KMS-11 (cell line): ENCODE measurements around the gene ZBTB7B.
"Not testable (repeated sequence)": the region's sequence is repeated elsewhere in the genome, so short reads cannot be mapped to it uniquely, and the experiment has no call there.

Experiments used
- H2AFZ ChIP-seq: fragments of 200-600 bp; sonication (generic); 2 replicates; pipeline ENCODE4 v1.6.1; 2016; ENCODE audit warnings: antibody characterized with exemption, mixed run types, low read depth
- H3K27ac ChIP-seq: fragments of 200-600 bp; sonication (generic); 2 replicates; pipeline ENCODE4 v1.6.1; 2016; ENCODE audit warnings: mild to moderate bottlenecking, mixed run types
- H3K27me3 ChIP-seq: fragments of 200-600 bp; sonication (generic); 2 replicates; pipeline ENCODE4 v1.6.1; 2017; ENCODE audit warnings: mild to moderate bottlenecking, low read depth, mixed run types, moderate library complexity; ENCODE audit not compliant: insufficient read depth
- H3K36me3 ChIP-seq: fragments of 200-600 bp; sonication (generic); 2 replicates; pipeline ENCODE4 v1.6.1; 2017; ENCODE audit warnings: mild to moderate bottlenecking, mixed run types; ENCODE audit not compliant: insufficient read depth
- H3K4me1 ChIP-seq: fragments of 200-600 bp; sonication (generic); 2 replicates; pipeline ENCODE4 v1.6.1; 2016; ENCODE audit warnings: mild to moderate bottlenecking, low read depth, mixed run types; ENCODE audit not compliant: poor library complexity, severe bottlenecking
- H3K4me2 ChIP-seq: fragments of 200-600 bp; sonication (generic); 2 replicates; pipeline ENCODE4 v1.7.0; 2016; ENCODE audit warnings: mild to moderate bottlenecking, mixed run types
- H3K4me3 ChIP-seq: fragments of 200-600 bp; sonication (generic); IDR thresholded peaks from 2 replicates; pipeline ENCODE4 v1.6.1; 2017; ENCODE audit warnings: low read depth, low read length, mixed read lengths; ENCODE audit not compliant: insufficient read depth
- H3K79me2 ChIP-seq: fragments of 200-600 bp; sonication (generic); 2 replicates; pipeline ENCODE4 v1.6.1; 2016; ENCODE audit warnings: low read depth, mixed run types; ENCODE audit not compliant: insufficient read depth
- H3K9ac ChIP-seq: fragments of 200-600 bp; sonication (generic); 2 replicates; pipeline ENCODE4 v1.6.1; 2016; ENCODE audit warnings: mild to moderate bottlenecking, mixed run types
- H4K20me1 ChIP-seq: fragments of 200-600 bp; sonication (generic); 2 replicates; pipeline ENCODE4 v1.6.1; 2016; ENCODE audit warnings: mild to moderate bottlenecking, mixed run types; ENCODE audit not compliant: insufficient read depth
- TF ChIP-seq, protein P1 (sequence below): fragments of 200-600 bp; sonication (generic); conservative IDR thresholded peaks from 2 replicates; pipeline ENCODE4 v1.6.1; 2017; ENCODE audit warnings: low read depth, mild to moderate bottlenecking, antibody characterized with exemption, low read length, moderate library complexity, mixed read lengths

Gene ZBTB7B

DNA sequence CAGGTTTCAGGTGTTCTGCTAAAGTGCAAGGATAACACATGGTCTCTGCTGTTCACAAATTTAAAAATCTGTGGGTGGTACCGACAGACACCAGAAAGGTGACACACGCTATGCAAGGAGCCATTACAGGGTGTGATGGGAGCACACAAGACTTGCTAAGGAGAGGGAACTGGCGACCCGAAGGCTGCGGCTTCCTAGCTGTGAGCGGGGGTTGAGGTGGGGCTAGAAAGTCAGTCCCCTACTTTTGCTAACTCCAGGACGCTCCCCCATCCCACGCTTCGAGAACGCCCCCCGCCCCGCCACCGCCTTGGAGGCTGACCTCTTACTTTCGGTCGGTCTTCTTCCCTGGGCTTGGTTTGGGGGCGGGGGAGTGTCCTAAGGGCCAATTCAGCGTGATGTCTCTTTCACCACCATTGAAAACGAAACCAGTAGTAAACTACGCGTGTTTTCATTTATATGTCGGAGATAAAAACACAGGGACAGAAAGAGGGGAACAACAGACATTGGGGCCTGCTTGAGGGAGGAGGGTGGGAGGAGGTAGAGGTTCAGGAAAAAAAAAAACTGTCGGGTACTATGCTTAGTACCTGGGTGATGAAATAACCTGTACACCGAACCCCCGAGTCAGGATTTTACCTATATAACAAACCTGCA, 27.1 kb upstream of the ZBTB7B start:
- Histone ChIP-seq H3K79me2 (peaks cover 88% of the 10 kb centered on the region), H4K20me1 (no peaks in the 10 kb centered on the region), H3K27me3 (no peaks in the 10 kb centered on the region), H3K36me3 (peaks cover 18% of the 10 kb centered on the region; the same call in 1 of the 2 replicates), H3K4me1 (peaks cover 54% of the 10 kb centered on the region), H3K4me2 (peak overlapping the region; percentile 89), H3K27ac (peak overlapping the region; percentile 77), H2AFZ (peak overlapping the region; percentile 28; the same call in 1 of the 2 replicates), H3K9ac (peak overlapping the region; percentile 76), H3K4me3 (peak overlapping the region; percentile 98)
- TF ChIP-seq, protein P1, sequence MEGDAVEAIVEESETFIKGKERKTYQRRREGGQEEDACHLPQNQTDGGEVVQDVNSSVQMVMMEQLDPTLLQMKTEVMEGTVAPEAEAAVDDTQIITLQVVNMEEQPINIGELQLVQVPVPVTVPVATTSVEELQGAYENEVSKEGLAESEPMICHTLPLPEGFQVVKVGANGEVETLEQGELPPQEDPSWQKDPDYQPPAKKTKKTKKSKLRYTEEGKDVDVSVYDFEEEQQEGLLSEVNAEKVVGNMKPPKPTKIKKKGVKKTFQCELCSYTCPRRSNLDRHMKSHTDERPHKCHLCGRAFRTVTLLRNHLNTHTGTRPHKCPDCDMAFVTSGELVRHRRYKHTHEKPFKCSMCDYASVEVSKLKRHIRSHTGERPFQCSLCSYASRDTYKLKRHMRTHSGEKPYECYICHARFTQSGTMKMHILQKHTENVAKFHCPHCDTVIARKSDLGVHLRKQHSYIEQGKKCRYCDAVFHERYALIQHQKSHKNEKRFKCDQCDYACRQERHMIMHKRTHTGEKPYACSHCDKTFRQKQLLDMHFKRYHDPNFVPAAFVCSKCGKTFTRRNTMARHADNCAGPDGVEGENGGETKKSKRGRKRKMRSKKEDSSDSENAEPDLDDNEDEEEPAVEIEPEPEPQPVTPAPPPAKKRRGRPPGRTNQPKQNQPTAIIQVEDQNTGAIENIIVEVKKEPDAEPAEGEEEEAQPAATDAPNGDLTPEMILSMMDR, result no peak

DNA sequence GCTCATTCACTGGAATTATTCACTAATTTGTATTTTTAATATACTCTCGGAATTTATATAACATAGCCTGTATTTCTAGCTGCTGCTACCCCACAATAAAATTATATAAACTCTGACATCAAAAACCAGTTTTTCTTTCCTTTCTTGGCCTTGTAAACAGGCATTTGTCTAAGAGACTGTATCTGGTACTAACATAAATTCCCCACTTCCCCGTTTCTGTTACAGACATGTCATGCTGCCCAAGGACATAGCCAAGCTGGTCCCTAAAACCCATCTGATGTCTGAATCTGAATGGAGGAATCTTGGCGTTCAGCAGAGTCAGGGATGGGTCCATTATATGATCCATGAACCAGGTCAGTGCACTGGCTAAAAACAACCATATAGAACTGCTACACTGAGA, 24.8 kb upstream of the ZBTB7B start:
- H2AFZ ChIP-seq, H4K20me1 ChIP-seq, H3K27ac ChIP-seq, H3K4me3 ChIP-seq, H3K27me3 ChIP-seq, H3K9ac ChIP-seq: not testable (repeated sequence)
- Histone ChIP-seq H3K4me1 (peaks cover 42% of the 10 kb centered on the region), H3K79me2 (peaks cover 78% of the 10 kb centered on the region), H3K4me2 (peak overlapping the region; percentile 89), H3K36me3 (peaks cover 18% of the 10 kb centered on the region; the same call in 1 of the 2 replicates)

DNA sequence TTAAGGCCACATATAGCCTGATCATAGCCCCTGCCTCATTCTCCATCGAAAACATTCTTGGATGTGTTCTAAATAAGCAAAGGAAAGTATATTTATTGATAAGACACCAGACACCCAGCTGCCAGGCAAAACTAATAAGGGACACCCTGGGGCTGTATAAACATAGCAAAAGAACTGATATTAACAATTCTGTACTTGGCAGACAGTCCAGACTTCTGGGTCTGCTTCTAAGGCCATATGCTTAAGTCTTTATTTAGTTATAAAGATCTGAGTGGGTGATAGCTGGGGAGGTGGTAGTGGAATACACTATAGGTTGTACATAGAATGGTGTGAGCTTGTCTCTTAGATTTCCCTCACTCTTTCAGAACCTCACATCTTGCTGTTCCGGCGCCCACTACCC, 24.2 kb upstream of the ZBTB7B start:
- H3K27ac ChIP-seq, result no peak overlapping the region

DNA sequence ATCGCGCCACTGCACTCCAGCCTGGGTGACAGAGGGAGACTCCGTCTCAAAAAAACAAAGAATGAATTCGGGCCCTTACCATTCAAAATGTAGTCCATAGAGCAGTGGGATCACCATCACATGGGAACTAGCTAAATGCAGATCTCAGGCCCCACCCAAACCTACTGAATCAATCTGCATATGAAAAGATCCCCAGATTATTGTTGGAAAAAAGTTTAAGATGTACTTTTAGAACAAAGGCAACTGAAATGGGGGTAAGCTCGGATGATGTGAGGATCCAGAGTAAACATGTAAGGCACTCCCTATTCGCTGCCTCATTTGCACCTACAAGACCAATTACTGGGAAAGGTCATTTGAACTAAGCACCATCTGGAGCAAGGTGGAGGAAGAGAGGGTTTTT, 20.3 kb upstream of the ZBTB7B start:
- Histone ChIP-seq H3K27ac (peak overlapping the region; percentile 38; the same call in 1 of the 2 replicates), H2AFZ (peak overlapping the region; percentile 47), H3K27me3 (no peaks in the 10 kb centered on the region), H4K20me1 (no peaks in the 10 kb centered on the region), H3K79me2 (peaks cover 83% of the 10 kb centered on the region), H3K4me1 (peaks cover 35% of the 10 kb centered on the region), H3K4me2 (peak overlapping the region; percentile 70), H3K4me3 (peak overlapping the region; percentile 95), H3K9ac (peak overlapping the region; percentile 51; the same call in 1 of the 2 replicates), H3K36me3 (peaks cover 19% of the 10 kb centered on the region; the same call in 1 of the 2 replicates)
- TF ChIP-seq, protein P1, result no peak

More for the DNA sequence above, 24.2 kb upstream of the ZBTB7B start:
- no peaks in the 10 kb centered on the region for H4K20me1 ChIP-seq
- H3K79me2 ChIP-seq, result peaks cover 74% of the 10 kb centered on the region
- TF ChIP-seq, protein P1, result no peak
- no peak overlapping the region for H3K9ac ChIP-seq
- H2AFZ ChIP-seq, result no peak overlapping the region
- peaks cover 36% of the 10 kb centered on the region for H3K4me1 ChIP-seq
- peaks cover 18% of the 10 kb centered on the region; the same call in 1 of the 2 replicates for H3K36me3 ChIP-seq
- no peaks in the 10 kb centered on the region for H3K27me3 ChIP-seq
- no peak overlapping the region for H3K4me2 ChIP-seq
- no peak overlapping the region for H3K4me3 ChIP-seq
